Subcutaneous adipose tissue (tissue), 4 donors: Measurements from ENCODE around the gene AP1S1. TPM values are rescaled to one million over a fixed set of nuclear protein-coding genes. Genes with fewer than 3 reads are reported as not detected.

ENCODE experiments used
- total RNA-seq, 4 donors: library from RNA; depleted of rRNA; stranded (reverse); fragments of >200 nt; gene quantifications; one replicate each; pipeline ENCODE4 v1.1.0, GENCODE V29; 2016
- TF ChIP-seq, protein P1 (sequence below): fragments of 450-650 bp; IDR thresholded peaks from one replicate; pipeline ENCODE4 v1.5.1; 2016; ENCODE audit warnings: low read depth, mild to moderate bottlenecking, control low read depth, antibody characterized with exemption, moderate library complexity

Gene AP1S1
- total RNA-seq, 4 donors from 2014 or later: 7.7 to 42.2 (median 23.8) TPM

DNA sequence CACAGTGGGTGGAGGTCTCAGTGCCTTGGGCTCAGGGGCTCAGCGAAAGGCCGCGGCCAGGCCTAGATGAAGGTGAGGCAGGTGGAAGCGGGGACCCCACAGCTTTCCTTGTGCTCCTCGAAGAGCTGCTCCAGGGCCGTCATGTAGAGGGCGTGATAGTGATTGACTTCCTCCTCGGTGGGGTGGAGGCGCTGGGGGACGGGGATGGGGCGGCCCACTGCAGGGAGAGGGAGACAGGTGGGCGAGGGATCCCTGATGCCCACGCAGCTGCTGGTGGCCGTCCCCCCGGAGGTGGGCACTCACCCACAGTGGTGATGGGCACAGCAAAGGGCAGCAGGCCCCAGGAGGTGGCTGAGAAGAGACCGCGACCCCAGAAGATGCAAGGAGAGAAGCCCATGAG, 41.6 kb downstream of the AP1S1 start:
- TF ChIP-seq, protein P1, sequence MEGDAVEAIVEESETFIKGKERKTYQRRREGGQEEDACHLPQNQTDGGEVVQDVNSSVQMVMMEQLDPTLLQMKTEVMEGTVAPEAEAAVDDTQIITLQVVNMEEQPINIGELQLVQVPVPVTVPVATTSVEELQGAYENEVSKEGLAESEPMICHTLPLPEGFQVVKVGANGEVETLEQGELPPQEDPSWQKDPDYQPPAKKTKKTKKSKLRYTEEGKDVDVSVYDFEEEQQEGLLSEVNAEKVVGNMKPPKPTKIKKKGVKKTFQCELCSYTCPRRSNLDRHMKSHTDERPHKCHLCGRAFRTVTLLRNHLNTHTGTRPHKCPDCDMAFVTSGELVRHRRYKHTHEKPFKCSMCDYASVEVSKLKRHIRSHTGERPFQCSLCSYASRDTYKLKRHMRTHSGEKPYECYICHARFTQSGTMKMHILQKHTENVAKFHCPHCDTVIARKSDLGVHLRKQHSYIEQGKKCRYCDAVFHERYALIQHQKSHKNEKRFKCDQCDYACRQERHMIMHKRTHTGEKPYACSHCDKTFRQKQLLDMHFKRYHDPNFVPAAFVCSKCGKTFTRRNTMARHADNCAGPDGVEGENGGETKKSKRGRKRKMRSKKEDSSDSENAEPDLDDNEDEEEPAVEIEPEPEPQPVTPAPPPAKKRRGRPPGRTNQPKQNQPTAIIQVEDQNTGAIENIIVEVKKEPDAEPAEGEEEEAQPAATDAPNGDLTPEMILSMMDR: no peak

DNA sequence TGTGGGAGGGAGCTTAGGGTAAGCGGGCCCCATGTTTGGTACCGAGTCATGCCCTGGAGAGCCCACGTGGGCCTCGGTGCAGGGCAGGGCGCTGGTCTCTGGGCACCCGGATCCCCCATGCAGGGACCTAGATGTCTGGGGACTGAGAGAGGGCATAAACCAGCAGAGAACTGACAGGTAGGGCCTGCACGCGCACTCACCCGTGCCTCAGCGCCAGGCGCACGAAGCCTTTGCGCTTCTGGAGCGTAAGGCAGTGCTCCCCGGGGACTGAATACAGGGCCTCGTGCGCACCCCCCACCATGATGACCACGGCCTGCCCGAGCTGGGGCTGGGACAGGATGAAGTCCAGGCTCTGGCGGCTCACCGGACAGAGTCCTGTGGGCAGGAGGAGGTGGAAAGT, 43.7 kb downstream of the AP1S1 start:
- TF ChIP-seq, protein P1: no peak

DNA sequence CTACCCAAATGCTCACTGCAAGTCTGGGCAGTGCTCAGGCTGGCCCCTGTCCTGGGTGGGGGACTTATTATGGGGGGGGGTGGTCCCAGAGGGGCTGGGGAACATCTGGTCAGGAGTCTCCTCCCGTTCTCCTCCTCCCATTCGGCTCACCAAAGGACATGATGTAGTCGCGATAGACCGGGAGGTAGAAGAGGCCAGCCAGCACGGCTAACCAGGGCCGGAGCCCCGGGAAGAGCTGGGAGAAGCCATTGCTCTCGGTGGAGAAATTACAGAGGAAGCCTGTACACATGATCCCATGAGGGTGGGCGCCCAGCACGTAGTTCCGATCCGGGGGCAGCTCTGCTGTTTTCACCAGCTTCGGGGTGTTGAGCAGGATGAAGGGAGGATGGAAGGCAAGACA, 44.2 kb downstream of the AP1S1 start:
- TF ChIP-seq, protein P1: no peak

DNA sequence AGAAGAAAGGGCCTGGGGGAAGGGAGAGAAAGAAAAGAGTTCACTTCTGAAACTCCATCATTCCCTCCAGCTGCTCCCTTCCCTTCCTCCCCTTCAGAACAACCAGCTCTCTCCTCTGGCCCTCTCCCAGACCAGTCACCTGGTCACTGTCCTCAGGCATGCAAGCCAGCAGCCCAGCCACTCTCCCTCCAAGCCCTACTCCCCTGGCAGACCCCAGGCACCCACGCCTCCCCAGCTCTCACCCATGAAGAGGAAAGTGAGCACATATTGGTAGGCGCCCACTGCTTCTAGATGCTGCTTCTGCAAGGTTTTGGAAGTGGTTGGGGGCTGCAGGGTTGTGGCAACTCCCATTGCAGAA, 46.2 kb downstream of the AP1S1 start:
- TF ChIP-seq, protein P1: no peak

DNA sequence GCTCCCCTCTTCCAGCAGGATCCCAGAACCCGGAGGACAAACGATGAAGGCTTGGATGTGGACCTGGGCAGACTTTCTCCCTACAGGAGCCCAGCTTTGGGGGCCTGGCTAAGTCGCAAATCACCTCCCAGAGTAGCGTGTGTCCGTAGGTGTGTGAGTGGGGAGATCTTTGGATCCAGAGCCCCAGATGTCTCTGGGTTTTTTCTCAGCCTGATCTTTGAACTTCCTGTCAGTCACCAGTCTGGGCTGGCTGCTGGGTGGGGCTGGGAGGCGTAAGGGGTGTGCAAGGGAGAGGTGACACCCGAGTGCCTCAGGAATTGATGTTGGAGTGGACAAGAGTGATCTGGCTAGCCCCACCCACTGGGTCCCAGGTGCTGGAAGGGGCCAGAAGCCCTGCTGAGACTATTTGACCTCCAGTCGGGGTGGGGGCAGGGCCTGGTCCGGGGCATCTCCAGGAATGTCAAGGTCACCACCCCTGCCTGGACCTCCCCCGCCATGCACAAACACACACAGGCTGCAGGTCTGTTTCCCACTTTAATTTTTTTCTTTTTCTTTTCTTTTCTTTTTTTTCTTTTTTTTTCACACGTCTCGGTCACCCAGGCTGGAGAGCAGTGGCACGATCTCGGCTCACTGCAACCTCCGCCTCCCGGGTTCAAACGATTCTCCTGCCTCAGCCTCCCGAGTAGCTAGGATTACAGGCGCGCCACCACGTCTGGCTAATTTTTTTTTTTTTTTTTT, 46.8 kb downstream of the AP1S1 start, which contains the start of gene MOGAT3:
TSS of gene MOGAT3 (minus strand) at position 175 of the 738 bp plus-strand sequence. CDS start 182 bp downstream, outside the sequence.
- TF ChIP-seq, protein P1: no peak

DNA sequence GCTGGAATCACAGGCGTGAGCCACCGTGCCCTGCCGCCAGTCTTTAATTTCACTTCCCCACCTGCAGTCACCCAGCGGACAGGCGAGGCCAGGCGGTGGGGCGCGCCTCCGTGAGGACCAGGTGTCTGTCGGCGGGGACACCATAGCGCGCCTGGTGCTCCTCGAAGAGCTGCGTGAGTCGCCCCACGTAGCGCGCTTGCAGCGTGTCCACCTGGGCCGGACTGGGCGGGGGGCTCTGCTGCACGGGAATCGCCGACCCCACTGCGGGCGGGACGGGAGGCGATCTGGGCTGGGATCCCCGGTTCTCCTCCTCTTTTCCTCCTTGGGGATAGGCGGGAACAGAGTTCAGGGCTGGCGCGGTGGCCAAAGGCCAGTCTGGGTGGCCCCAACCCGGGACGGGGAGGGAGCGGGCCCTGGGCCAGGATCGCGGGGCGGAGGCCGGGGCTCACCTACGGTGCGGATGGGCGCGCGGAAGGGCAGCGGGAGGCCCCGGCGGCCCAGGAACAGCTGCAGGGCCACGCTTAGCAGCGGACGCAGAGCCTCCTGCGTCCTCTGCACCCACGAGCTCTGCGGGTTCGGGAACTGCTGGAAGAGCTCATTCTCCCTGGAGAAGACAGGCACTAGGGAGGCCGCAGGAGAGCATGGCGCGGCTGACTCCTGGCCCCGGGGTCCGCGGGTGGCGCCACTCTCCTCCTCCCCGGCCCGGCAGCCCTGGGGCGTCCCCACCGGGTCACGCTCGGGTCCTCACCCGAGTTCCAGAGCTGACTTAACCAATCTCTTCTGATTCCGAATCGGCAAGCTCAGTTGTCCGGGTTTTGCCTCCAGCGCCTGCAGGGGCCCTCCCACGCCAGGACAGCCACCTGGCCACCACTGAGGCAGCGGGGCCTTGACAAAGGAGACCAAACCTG, 47.7 kb downstream of the AP1S1 start:
- TF ChIP-seq, protein P1: no peak

DNA sequence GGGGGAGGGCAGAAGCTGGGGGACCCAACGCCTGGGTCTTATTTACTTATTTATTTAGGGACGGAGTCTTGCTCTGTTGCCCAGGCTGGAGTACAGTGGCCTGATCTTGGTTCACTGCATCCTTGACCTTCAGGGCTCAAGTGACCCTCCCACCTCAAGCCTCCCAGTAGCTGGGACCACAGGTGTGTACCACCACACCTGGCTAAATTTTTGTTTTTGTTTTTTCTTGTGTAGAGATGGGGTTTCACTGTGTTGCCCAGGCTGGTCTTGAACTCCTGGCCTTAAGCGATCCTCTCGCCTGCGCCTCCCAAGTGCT, 48.3 kb downstream of the AP1S1 start:
- TF ChIP-seq, protein P1: no peak
